ENCODE measurements around the gene PHF13.
A peak's percentile ranks its signal among the peaks of the same experiment; 100 is the strongest.

The PHF13 gene

DNA sequence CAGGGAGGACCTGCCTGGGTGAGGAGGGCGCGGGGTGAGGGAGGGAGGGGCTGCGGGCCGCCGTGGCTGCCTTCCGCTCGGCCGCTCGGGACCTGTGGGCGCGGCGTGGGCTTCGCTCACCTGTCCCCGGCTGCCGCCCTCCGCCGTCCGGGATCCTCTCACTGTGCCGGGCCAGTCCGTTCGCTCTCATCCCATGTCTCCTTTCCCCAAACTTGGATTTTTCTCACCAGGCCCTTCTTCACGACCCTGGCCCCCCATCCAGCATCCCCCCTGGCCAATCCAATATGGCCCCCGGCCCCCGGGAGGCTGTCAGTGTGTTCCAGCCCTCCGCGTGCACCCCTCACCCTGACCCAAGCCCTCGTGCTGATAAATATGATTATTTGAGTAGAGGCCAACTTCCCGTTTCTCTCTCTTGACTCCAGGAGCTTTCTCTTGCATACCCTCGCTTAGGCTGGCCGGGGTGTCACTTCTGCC, 33.4 kb upstream of the PHF13 start:
- Histone ChIP-seq H3K36me3 (ENCODE audit: control insufficient read depth, insufficient read depth, low read length) (no peaks in the 10 kb centered on the region), H3K4me3 (replicated peaks; ENCODE audit: low read depth, low read length) (peak overlapping the region; percentile 79), H3K27me3 (replicated peaks; ENCODE audit: control insufficient read depth, insufficient read depth, low read length) (no peaks in the 10 kb centered on the region)
- TF ChIP-seq, protein P1, sequence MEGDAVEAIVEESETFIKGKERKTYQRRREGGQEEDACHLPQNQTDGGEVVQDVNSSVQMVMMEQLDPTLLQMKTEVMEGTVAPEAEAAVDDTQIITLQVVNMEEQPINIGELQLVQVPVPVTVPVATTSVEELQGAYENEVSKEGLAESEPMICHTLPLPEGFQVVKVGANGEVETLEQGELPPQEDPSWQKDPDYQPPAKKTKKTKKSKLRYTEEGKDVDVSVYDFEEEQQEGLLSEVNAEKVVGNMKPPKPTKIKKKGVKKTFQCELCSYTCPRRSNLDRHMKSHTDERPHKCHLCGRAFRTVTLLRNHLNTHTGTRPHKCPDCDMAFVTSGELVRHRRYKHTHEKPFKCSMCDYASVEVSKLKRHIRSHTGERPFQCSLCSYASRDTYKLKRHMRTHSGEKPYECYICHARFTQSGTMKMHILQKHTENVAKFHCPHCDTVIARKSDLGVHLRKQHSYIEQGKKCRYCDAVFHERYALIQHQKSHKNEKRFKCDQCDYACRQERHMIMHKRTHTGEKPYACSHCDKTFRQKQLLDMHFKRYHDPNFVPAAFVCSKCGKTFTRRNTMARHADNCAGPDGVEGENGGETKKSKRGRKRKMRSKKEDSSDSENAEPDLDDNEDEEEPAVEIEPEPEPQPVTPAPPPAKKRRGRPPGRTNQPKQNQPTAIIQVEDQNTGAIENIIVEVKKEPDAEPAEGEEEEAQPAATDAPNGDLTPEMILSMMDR (IDR thresholded peaks at IDR 0.05; ENCODE audit: insufficient read depth, low read length, poor library complexity, severe bottlenecking) = no peak
- no peak for DNase-seq (ENCODE audit: extremely low read depth, insufficient read length)

DNA sequence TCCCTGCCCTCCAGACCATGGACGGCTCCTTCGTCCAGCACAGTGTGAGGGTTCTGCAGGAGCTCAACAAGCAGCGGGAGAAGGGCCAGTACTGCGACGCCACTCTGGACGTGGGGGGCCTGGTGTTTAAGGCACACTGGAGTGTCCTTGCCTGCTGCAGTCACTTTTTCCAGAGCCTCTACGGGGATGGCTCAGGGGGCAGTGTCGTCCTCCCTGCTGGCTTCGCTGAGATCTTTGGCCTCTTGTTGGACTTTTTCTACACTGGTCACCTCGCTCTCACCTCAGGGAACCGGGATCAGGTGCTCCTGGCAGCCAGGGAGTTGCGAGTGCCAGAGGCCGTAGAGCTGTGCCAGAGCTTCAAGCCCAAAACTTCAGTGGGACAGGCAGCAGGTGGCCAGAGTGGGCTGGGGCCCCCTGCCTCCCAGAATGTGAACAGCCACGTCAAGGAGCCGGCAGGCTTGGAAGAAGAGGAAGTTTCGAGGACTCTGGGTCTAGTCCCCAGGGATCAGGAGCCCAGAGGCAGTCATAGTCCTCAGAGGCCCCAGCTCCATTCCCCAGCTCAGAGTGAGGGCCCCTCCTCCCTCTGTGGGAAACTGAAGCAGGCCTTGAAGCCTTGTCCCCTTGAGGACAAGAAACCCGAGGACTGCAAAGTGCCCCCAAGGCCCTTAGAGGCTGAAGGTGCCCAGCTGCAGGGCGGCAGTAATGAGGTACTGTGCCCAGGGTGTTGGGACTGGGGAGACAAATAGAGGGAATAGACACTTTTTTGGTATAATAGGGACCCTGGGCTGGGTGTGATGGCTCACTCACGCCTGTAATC, 32.7 kb upstream of the PHF13 start:
- H3K36me3 ChIP-seq (ENCODE audit: control insufficient read depth, insufficient read depth, low read length) = peaks cover 1% of the 10 kb centered on the region; the same call in 1 of the 2 replicates
- peak overlapping the region; percentile 79 for H3K4me3 ChIP-seq (replicated peaks; ENCODE audit: low read depth, low read length)
- TF ChIP-seq, protein P1 (IDR thresholded peaks at IDR 0.05; ENCODE audit: insufficient read depth, low read length, poor library complexity, severe bottlenecking) = no peak
- H3K27me3 ChIP-seq (replicated peaks; ENCODE audit: control insufficient read depth, insufficient read depth, low read length) = no peaks in the 10 kb centered on the region
- no peak for DNase-seq (ENCODE audit: extremely low read depth, insufficient read length)

DNA sequence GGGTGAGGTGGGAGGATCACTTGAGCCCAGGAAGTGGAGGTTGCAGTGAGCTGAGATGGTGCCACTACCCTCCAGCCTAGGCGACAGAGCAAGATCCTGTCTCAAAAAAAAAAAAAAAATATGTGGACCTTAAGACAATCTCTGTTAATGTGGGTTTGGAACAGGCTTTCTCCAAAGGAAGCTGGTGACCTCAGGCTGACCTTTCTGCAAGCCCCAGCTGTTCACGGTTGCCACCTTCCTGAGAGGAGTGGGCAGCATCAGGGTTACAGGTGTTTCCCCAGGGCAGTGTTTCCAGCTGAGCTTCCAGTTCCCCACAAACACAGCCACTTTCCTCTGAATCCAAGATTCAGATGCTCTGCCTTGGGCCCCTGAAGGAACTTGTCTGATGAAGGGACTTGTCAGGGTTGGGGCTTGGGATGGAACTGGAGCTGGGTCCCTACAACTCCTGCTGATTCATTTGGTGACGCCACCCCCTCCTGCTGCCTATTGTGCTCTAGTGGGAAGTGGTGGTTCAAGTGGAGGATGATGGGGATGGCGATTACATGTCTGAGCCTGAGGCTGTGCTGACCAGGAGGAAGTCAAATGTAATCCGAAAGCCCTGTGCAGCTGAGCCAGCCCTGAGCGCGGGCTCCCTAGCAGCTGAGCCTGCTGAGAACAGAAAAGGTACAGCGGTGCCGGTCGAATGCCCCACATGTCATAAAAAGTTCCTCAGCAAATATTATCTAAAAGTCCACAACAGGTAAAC, 31.8 kb upstream of the PHF13 start:
- Histone ChIP-seq H3K4me3 (replicated peaks; ENCODE audit: low read depth, low read length) (no peak overlapping the region), H3K27me3 (replicated peaks; ENCODE audit: control insufficient read depth, insufficient read depth, low read length) (no peaks in the 10 kb centered on the region), H3K36me3 (ENCODE audit: control insufficient read depth, insufficient read depth, low read length) (peaks cover 1% of the 10 kb centered on the region; the same call in 1 of the 2 replicates)
- TF ChIP-seq, protein P1 (IDR thresholded peaks at IDR 0.05; ENCODE audit: insufficient read depth, low read length, poor library complexity, severe bottlenecking) = no peak
- no peak for DNase-seq (ENCODE audit: extremely low read depth, insufficient read length)

DNA sequence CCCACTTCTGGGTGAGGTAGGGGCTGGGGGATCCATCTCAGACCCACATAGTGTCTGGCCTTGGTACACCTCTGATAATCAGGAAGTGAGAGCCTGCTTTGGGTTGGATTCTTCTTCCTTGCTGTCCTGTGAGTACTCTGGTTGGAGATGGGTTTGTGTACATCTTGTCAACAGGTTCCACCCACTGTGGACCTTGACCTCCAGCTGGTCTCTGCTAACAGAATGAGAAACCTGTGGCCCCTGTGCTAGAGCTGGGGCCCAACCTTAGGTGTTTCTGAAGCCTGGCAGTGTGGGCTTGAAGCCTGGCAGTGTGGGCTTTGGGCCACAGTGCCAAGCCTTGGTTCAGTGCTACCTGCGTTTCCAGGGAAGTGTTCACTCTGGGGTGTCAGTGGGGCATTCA, 31.2 kb upstream of the PHF13 start:
- DNase-seq (ENCODE audit: extremely low read depth, insufficient read length) = no peak
- H3K36me3 ChIP-seq (ENCODE audit: control insufficient read depth, insufficient read depth, low read length) = peaks cover 6% of the 10 kb centered on the region
- no peak overlapping the region for H3K4me3 ChIP-seq (replicated peaks; ENCODE audit: low read depth, low read length)
- TF ChIP-seq, protein P1 (IDR thresholded peaks at IDR 0.05; ENCODE audit: insufficient read depth, low read length, poor library complexity, severe bottlenecking) = no peak
- H3K27me3 ChIP-seq (replicated peaks; ENCODE audit: control insufficient read depth, insufficient read depth, low read length) = no peaks in the 10 kb centered on the region

DNA sequence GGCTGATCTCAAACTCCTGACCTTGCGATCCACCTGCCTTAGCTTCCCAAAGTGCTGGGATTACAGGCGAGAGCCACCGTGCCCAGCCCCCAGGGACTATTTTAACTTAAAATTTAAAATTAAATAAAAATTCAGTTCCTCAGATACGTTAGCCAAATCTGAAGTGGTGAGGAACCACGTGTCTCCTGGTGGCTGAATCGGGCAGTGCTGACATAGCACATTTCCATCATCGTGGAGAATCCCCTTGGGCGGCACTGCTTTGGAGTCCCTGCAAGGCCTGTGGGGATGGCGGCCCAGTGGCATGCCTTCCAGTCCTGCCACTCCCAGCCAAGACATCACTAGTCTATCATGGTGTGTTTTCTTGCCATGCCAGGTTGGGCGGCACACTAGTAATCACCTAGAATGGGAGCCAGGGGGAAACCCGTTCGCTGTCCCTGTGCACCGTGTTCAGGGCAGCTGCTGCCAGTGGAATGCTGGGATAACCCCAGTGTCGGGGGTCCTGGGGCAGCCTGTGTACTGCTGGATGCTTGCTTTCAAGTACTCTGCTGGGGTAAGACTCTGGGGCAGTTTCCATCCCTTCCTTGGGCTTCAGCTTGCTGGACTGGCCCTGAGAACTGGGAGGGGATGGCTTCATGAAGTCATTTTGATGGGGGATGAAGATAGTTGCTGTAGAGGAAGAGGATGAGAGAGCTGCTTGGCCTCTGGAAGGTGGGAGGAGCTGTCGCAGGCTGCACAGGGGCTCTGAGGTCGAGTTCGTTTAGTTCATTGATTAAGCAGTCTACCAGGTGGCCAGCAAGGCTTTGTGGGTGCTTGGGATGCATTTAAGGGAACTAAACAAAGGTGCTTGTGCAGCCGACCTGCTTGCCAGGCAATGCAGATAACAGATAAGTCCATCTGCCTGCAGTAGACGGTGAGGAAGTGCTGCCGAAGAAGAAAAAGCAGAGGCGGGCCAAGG, 29.1 kb upstream of the PHF13 start:
- DNase-seq (ENCODE audit: extremely low read depth, insufficient read length) = no peak

More for the DNA sequence above, 29.1 kb upstream of the PHF13 start:
- Histone ChIP-seq H3K27me3 (replicated peaks; ENCODE audit: control insufficient read depth, insufficient read depth, low read length) (no peaks in the 10 kb centered on the region), H3K36me3 (ENCODE audit: control insufficient read depth, insufficient read depth, low read length) (peaks cover 20% of the 10 kb centered on the region), H3K4me3 (replicated peaks; ENCODE audit: low read depth, low read length) (no peak overlapping the region)
- TF ChIP-seq, protein P1 (IDR thresholded peaks at IDR 0.05; ENCODE audit: insufficient read depth, low read length, poor library complexity, severe bottlenecking) = no peak
